ENCODE measurements around the gene NPBWR2.
A peak's percentile ranks its signal among the peaks of the same experiment; 100 is the strongest.
"Not testable (repeated sequence)": the region's sequence is repeated elsewhere in the genome, so short reads cannot be mapped to it uniquely, and the experiment has no call there.

NPBWR2 gene

GRCh38 chr20:64102647-64103354 lies 4.6 kb downstream of the NPBWR2 start:
- DNase-seq: no peak

GRCh38 chr20:64101731-64102621 lies 5.4 kb downstream of the NPBWR2 start:
- peak; percentile 77 for DNase-seq

- no peak for DNase-seq
Measured at GRCh38 chr20:64100946-64101688, 6.2 kb downstream of the NPBWR2 start.

GRCh38 chr20:64100566-64100888 lies 6.8 kb downstream of the NPBWR2 start:
- no peak for DNase-seq

GRCh38 chr20:64099880-64100565 lies 7.3 kb downstream of the NPBWR2 start:
- no peak for DNase-seq

GRCh38 chr20:64099086-64099786 lies 8.1 kb downstream of the NPBWR2 start:
- no peak for DNase-seq

- DNase-seq: no peak
Measured at GRCh38 chr20:64098471-64099013, 8.8 kb downstream of the NPBWR2 start.

- DNase-seq: no peak
Measured at GRCh38 chr20:64096535-64096934, 10.8 kb downstream of the NPBWR2 start.

- DNase-seq: no peak
Measured at GRCh38 chr20:64095927-64096326, 11.4 kb downstream of the NPBWR2 start.

- no peak for DNase-seq
Measured at GRCh38 chr20:64095455-64095854, 11.9 kb downstream of the NPBWR2 start.

- DNase-seq: no peak
Measured at GRCh38 chr20:64093013-64093503, 14.3 kb downstream of the NPBWR2 start.

GRCh38 chr20:64092258-64093012 lies 14.9 kb downstream of the NPBWR2 start:
- DNase-seq: no peak

GRCh38 chr20:64091770-64092169 lies 15.6 kb downstream of the NPBWR2 start:
- no peak for DNase-seq

GRCh38 chr20:64091340-64091739 lies 16.0 kb downstream of the NPBWR2 start:
- DNase-seq: no peak

- no peak for DNase-seq
Measured at GRCh38 chr20:64090165-64090564, 17.2 kb downstream of the NPBWR2 start.

- not testable (repeated sequence) for DNase-seq
Measured at GRCh38 chr20:64088586-64088985, 18.8 kb downstream of the NPBWR2 start.

- DNase-seq: not testable (repeated sequence)
Measured at GRCh38 chr20:64087226-64087825, 20.0 kb downstream of the NPBWR2 start.

GRCh38 chr20:64086801-64087200 lies 20.6 kb downstream of the NPBWR2 start:
- no peak for DNase-seq

GRCh38 chr20:64084685-64085152 lies 22.6 kb downstream of the NPBWR2 start:
- DNase-seq: no peak
